ENCODE results near the gene AZI2.

AZI2 gene

DNA sequence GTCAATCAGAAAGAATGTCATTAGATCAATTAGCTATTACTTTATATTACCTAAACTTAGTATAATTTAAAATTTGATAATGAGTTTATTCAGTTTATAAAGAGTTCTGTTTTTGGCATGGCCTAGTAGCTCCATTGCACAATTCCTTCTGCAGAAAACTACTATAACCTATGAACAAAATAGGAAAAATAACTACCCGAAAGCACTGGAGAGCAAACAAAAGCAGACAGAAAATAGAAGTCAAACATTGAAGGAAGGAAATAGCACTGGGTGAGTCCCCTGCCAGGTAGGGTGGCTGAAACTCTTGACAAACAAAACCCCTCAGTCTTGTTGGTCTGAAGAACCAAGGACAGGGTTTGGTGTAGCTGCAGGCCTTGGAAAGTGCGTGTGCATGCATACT lies 69.7 kb downstream of the AZI2 start:
- no peak overlapping the region for H3K4me3 ChIP-seq (ENCODE audit: low read depth, low read length)
- H3K36me3 ChIP-seq (ENCODE audit: control insufficient read depth, insufficient read depth, low read length) = peaks cover 7% of the 10 kb centered on the region; the same call in 1 of the 2 replicates
- no peak overlapping the region for H3K27ac ChIP-seq (ENCODE audit: low read depth, low read length)
- H3K9me3 ChIP-seq (ENCODE audit: control insufficient read depth, insufficient read depth, low read length) = 0 out of 2 replicates have a peak, but pooled peaks cover under 1% of the 10 kb centered on the region
- H3K9ac ChIP-seq (ENCODE audit: low read depth, low read length) = no peak overlapping the region
- no peaks in the 10 kb centered on the region for H3K27me3 ChIP-seq (ENCODE audit: control insufficient read depth, insufficient read depth, low read length)
- no peaks in the 10 kb centered on the region for H3K4me1 ChIP-seq (ENCODE audit: control insufficient read depth, insufficient read depth, low read length)

DNA sequence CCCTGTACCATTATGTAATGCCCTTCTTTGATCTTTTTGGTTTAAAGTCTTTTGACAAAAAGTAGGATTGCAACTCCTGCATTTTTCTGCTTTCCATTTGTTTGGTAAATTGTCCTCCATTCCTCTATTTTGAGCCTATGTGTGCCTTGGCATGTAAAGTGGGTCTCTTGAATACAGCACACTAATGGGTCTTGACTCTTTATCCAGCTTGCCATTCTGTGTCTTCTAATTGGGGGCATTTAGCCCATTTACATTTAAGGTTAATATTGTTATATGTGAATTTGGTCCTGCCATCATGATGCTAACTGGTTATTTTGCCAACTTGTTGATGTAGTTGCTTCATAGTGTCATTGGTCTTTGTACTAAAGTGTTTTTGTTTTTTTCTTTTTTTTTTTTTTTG lies 74.8 kb downstream of the AZI2 start:
- H3K9ac ChIP-seq (ENCODE audit: low read depth, low read length) = no peak overlapping the region
- H3K27me3 ChIP-seq (ENCODE audit: control insufficient read depth, insufficient read depth, low read length) = no peaks in the 10 kb centered on the region
- H3K4me3 ChIP-seq (ENCODE audit: low read depth, low read length) = no peak overlapping the region
- H3K27ac ChIP-seq (ENCODE audit: low read depth, low read length) = no peak overlapping the region
- H3K36me3 ChIP-seq (ENCODE audit: control insufficient read depth, insufficient read depth, low read length) = peaks cover 7% of the 10 kb centered on the region; the same call in 1 of the 2 replicates
- H3K9me3 ChIP-seq (ENCODE audit: control insufficient read depth, insufficient read depth, low read length) = peaks cover 15% of the 10 kb centered on the region
- H3K4me1 ChIP-seq (ENCODE audit: control insufficient read depth, insufficient read depth, low read length) = no peaks in the 10 kb centered on the region

Data from HUES48 (cell line).